Measurements from ENCODE around the gene GTF2IRD1.
"Not testable (repeated sequence)": the region's sequence is repeated elsewhere in the genome, so short reads cannot be mapped to it uniquely, and the experiment has no call there.

DNA sequence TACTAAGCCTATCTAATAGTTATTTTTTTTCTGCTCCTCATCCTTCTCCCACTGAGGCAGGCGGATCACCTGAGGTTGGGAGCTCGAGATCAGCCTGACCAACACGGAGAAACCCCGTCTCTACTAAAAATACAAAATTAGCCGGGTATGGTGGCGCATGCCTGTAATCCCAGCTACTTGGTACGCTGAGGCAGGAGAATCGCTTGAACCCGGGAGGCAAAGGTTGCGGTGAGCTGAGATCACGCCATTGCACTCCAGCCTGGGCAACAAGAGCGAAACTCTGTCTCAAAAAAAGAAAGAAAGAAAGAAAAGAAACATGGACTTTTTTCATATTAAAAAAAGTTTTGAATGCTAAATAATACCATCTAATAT lies 197.4 kb downstream of the GTF2IRD1 start:
- not testable (repeated sequence) for TF ChIP-seq ZSCAN30 (CRISPR knock-in tag; IDR thresholded peaks at IDR 0.05); MYC (CRISPR knock-in tag; IDR thresholded peaks at IDR 0.05; ENCODE audit: borderline replicate concordance); HNF4A (CRISPR knock-in tag; IDR thresholded peaks at IDR 0.05); JDP2 (CRISPR knock-in tag; IDR thresholded peaks at IDR 0.05; ENCODE audit: borderline replicate concordance)
- TF ChIP-seq, protein P1, sequence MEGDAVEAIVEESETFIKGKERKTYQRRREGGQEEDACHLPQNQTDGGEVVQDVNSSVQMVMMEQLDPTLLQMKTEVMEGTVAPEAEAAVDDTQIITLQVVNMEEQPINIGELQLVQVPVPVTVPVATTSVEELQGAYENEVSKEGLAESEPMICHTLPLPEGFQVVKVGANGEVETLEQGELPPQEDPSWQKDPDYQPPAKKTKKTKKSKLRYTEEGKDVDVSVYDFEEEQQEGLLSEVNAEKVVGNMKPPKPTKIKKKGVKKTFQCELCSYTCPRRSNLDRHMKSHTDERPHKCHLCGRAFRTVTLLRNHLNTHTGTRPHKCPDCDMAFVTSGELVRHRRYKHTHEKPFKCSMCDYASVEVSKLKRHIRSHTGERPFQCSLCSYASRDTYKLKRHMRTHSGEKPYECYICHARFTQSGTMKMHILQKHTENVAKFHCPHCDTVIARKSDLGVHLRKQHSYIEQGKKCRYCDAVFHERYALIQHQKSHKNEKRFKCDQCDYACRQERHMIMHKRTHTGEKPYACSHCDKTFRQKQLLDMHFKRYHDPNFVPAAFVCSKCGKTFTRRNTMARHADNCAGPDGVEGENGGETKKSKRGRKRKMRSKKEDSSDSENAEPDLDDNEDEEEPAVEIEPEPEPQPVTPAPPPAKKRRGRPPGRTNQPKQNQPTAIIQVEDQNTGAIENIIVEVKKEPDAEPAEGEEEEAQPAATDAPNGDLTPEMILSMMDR (CRISPR knock-in tag; IDR thresholded peaks at IDR 0.05) = not testable (repeated sequence)
- TF ChIP-seq, protein P2, sequence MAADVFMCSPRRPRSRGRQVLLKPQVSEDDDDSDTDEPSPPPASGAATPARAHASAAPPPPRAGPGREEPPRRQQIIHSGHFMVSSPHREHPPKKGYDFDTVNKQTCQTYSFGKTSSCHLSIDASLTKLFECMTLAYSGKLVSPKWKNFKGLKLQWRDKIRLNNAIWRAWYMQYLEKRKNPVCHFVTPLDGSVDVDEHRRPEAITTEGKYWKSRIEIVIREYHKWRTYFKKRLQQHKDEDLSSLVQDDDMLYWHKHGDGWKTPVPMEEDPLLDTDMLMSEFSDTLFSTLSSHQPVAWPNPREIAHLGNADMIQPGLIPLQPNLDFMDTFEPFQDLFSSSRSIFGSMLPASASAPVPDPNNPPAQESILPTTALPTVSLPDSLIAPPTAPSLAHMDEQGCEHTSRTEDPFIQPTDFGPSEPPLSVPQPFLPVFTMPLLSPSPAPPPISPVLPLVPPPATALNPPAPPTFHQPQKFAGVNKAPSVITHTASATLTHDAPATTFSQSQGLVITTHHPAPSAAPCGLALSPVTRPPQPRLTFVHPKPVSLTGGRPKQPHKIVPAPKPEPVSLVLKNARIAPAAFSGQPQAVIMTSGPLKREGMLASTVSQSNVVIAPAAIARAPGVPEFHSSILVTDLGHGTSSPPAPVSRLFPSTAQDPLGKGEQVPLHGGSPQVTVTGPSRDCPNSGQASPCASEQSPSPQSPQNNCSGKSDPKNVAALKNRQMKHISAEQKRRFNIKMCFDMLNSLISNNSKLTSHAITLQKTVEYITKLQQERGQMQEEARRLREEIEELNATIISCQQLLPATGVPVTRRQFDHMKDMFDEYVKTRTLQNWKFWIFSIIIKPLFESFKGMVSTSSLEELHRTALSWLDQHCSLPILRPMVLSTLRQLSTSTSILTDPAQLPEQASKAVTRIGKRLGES (CRISPR knock-in tag; IDR thresholded peaks at IDR 0.05; ENCODE audit: borderline replicate concordance) = not testable (repeated sequence)
- TF ChIP-seq, protein P3, sequence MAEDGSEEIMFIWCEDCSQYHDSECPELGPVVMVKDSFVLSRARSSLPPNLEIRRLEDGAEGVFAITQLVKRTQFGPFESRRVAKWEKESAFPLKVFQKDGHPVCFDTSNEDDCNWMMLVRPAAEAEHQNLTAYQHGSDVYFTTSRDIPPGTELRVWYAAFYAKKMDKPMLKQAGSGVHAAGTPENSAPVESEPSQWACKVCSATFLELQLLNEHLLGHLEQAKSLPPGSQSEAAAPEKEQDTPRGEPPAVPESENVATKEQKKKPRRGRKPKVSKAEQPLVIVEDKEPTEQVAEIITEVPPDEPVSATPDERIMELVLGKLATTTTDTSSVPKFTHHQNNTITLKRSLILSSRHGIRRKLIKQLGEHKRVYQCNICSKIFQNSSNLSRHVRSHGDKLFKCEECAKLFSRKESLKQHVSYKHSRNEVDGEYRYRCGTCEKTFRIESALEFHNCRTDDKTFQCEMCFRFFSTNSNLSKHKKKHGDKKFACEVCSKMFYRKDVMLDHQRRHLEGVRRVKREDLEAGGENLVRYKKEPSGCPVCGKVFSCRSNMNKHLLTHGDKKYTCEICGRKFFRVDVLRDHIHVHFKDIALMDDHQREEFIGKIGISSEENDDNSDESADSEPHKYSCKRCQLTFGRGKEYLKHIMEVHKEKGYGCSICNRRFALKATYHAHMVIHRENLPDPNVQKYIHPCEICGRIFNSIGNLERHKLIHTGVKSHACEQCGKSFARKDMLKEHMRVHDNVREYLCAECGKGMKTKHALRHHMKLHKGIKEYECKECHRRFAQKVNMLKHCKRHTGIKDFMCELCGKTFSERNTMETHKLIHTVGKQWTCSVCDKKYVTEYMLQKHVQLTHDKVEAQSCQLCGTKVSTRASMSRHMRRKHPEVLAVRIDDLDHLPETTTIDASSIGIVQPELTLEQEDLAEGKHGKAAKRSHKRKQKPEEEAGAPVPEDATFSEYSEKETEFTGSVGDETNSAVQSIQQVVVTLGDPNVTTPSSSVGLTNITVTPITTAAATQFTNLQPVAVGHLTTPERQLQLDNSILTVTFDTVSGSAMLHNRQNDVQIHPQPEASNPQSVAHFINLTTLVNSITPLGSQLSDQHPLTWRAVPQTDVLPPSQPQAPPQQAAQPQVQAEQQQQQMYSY (CRISPR knock-in tag; IDR thresholded peaks at IDR 0.05) = not testable (repeated sequence)
- TF ChIP-seq, protein P4, sequence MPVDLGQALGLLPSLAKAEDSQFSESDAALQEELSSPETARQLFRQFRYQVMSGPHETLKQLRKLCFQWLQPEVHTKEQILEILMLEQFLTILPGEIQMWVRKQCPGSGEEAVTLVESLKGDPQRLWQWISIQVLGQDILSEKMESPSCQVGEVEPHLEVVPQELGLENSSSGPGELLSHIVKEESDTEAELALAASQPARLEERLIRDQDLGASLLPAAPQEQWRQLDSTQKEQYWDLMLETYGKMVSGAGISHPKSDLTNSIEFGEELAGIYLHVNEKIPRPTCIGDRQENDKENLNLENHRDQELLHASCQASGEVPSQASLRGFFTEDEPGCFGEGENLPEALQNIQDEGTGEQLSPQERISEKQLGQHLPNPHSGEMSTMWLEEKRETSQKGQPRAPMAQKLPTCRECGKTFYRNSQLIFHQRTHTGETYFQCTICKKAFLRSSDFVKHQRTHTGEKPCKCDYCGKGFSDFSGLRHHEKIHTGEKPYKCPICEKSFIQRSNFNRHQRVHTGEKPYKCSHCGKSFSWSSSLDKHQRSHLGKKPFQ (CRISPR knock-in tag; IDR thresholded peaks at IDR 0.05; ENCODE audit: insufficient replicate concordance) = not testable (repeated sequence)
- TF ChIP-seq, protein P5, sequence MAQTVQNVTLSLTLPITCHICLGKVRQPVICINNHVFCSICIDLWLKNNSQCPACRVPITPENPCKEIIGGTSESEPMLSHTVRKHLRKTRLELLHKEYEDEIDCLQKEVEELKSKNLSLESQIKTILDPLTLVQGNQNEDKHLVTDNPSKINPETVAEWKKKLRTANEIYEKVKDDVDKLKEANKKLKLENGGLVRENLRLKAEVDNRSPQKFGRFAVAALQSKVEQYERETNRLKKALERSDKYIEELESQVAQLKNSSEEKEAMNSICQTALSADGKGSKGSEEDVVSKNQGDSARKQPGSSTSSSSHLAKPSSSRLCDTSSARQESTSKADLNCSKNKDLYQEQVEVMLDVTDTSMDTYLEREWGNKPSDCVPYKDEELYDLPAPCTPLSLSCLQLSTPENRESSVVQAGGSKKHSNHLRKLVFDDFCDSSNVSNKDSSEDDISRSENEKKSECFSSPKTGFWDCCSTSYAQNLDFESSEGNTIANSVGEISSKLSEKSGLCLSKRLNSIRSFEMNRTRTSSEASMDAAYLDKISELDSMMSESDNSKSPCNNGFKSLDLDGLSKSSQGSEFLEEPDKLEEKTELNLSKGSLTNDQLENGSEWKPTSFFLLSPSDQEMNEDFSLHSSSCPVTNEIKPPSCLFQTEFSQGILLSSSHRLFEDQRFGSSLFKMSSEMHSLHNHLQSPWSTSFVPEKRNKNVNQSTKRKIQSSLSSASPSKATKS (CRISPR knock-in tag; IDR thresholded peaks at IDR 0.05) = not testable (repeated sequence)
